IMR-90 (cell line): Measurements from ENCODE around the gene AAK1.

Experiments
- BHLHE40 ChIP-seq: fragments of 150-350 bp; IDR thresholded peaks from 2 replicates; pipeline ENCODE4 v1.6.1; 2016; ENCODE audit warnings: mild to moderate bottlenecking, low read depth, low read length
- CEBPB ChIP-seq: IDR thresholded peaks from 2 replicates; pipeline ENCODE4 v1.6.1; 2012; ENCODE audit warnings: low read depth, low read length, improper control_type of control experiment
- CHD1 ChIP-seq: IDR thresholded peaks from 2 replicates; pipeline ENCODE4 v1.6.1; 2012; ENCODE audit warnings: low read depth, low read length, improper control_type of control experiment
- CTCF ChIP-seq: conservative IDR thresholded peaks from 2 replicates; pipeline ENCODE4 v1.5.1; 2012; ENCODE audit warnings: mild to moderate bottlenecking, low read depth, low read length, improper control_type of control experiment
- MAFK ChIP-seq: IDR thresholded peaks from 2 replicates; pipeline ENCODE4 v1.6.1; 2012; ENCODE audit warnings: low read depth, low read length, improper control_type of control experiment
- MXI1 ChIP-seq: IDR thresholded peaks from 2 replicates; pipeline ENCODE4 v1.6.1; 2012; ENCODE audit warnings: low read depth, mild to moderate bottlenecking, low read length, moderate library complexity, borderline replicate concordance
- POLR2A ChIP-seq: IDR thresholded peaks from 2 replicates; pipeline ENCODE4 v1.6.1; 2012; ENCODE audit warnings: mild to moderate bottlenecking, low read depth, low read length
- RAD21 ChIP-seq: IDR thresholded peaks from 2 replicates; pipeline ENCODE4 v1.6.1; 2012; ENCODE audit warnings: low read length, improper control_type of control experiment
- RFX5 ChIP-seq: IDR thresholded peaks from 2 replicates; pipeline ENCODE4 v1.8.0; 2012; ENCODE audit warnings: low read depth, mild to moderate bottlenecking, low read length, moderate library complexity
- SMC3 ChIP-seq: fragments of 150-350 bp; IDR thresholded peaks from 2 replicates; pipeline ENCODE4 v1.6.1; 2016; ENCODE audit warnings: low read depth, mild to moderate bottlenecking, antibody characterized with exemption, low read length, moderate library complexity
- USF2 ChIP-seq: fragments of 150-350 bp; IDR thresholded peaks from 2 replicates; pipeline ENCODE4 v1.6.1; 2017; ENCODE audit warnings: mild to moderate bottlenecking, antibody characterized with exemption, low read length, low read depth

GRCh38 chr2:69471793-69472192 lies 171.7 kb downstream of the AAK1 start:
- TF ChIP-seq SMC3 (no peak), CTCF (no peak), MXI1 (no peak), USF2 (no peak), POLR2A (no peak), CEBPB (no peak), RAD21 (no peak), RFX5 (no peak), CHD1 (no peak), MAFK (no peak), BHLHE40 (no peak)
